Chondrocyte (in vitro differentiated cells): ENCODE data around the gene HSD3B1. TPM values are rescaled to one million over a fixed set of nuclear protein-coding genes. Genes with fewer than 3 reads are reported as not detected.
A peak's percentile ranks its signal among the peaks of the same experiment; 100 is the strongest.

Experiments
- DNase-seq: peaks from one replicate; pipeline ENCODE4 v3.0.0; 2021; ENCODE audit warnings: mixed read lengths, low spot score
- H3K27ac Mint-ChIP-seq: one replicate; pipeline ENCODE4 v1.8.0; 2021; ENCODE audit warnings: mild to moderate bottlenecking, moderate library complexity, mixed read lengths; ENCODE audit not compliant: unreplicated experiment
- H3K27me3 Mint-ChIP-seq: 2 replicates; pipeline ENCODE4 v1.8.0; 2021; ENCODE audit warnings: low read depth, mixed read lengths
- H3K36me3 Mint-ChIP-seq: 2 replicates; pipeline ENCODE4 v1.8.0; 2021; ENCODE audit warnings: low read depth, mixed read lengths
- H3K4me1 Mint-ChIP-seq: 2 replicates; pipeline ENCODE4 v1.8.0; 2021; ENCODE audit warnings: low read depth, mild to moderate bottlenecking, mixed read lengths
- H3K4me3 Mint-ChIP-seq: one replicate; pipeline ENCODE4 v1.8.0; 2021; ENCODE audit warnings: mild to moderate bottlenecking, moderate library complexity, mixed read lengths; ENCODE audit not compliant: unreplicated experiment
- H3K9me3 Mint-ChIP-seq: 2 replicates; pipeline ENCODE4 v1.8.0; 2021; ENCODE audit warnings: low read depth, mixed read lengths
- total RNA-seq: library from RNA; stranded (reverse); gene quantifications from 3 replicates; pipeline ENCODE4 v1.2.1, GENCODE V29; 2021
- TF ChIP-seq, protein P1 (sequence below): fragments of 200-600 bp; sonication (generic); IDR thresholded peaks from 2 replicates; pipeline ENCODE4 v1.5.0; 2021; ENCODE audit warnings: antibody characterized with exemption, mild to moderate bottlenecking, moderate library complexity

The HSD3B1 gene
- total RNA-seq, 1 donor from 2014 or later: not detected

DNA sequence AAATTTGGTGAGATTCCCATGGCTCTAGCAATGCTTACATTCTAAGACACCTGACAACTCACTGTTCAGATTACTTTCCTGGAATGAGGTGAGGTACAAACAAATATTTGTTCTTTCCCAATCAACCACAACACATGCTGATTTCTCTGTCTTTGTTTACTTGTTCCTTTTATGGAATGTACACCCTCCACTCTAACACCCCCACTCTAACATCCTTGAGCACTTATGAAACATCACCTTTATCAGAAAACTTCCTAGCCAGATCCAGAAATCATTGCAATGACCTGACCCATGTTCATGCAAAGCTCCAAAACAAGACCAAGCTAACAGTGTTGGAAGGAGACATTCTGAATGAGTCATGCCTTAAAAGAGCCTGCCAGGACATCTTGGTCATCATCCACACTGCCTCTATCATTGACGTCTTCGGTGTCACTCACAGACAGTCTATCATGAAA lies 35.5 kb downstream of the HSD3B1 start:
- H3K27ac Mint-ChIP-seq: no peak overlapping the region

DNA sequence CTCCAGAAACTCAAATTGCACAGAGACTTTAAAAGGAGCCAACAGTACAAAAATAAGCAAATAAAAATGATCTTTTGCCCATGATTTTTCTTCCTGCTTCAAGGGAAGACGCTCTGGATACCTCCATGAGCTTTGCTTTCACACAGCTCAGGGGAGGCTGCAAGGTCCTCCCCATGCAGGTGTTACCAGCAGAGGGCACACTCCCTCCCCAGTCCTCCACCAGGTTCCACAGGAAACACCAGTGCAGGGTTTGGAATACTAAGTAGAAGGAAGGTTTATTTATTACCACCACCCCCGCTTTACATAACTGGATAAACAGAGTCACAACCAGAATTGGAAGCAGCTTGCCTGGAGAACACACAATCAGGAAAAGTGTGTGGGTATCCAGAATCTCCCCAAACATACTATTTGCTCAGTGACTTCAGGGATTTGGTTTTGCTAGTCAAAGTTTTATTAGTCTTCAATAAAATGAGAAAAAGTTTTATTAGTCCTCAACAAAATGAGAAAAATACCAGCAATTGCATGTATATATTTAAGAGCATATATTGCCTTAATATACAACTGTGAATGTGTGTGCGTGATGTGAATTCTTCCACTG lies 37.3 kb downstream of the HSD3B1 start:
- Mint-ChIP-seq H3K36me3 (peaks cover 7% of the 10 kb centered on the region), H3K9me3 (no peaks in the 10 kb centered on the region), H3K27ac (no peak overlapping the region), H3K4me1 (peaks cover 14% of the 10 kb centered on the region), H3K4me3 (no peak overlapping the region), H3K27me3 (peaks cover 25% of the 10 kb centered on the region)
- DNase-seq: no peak
- TF ChIP-seq, protein P1, sequence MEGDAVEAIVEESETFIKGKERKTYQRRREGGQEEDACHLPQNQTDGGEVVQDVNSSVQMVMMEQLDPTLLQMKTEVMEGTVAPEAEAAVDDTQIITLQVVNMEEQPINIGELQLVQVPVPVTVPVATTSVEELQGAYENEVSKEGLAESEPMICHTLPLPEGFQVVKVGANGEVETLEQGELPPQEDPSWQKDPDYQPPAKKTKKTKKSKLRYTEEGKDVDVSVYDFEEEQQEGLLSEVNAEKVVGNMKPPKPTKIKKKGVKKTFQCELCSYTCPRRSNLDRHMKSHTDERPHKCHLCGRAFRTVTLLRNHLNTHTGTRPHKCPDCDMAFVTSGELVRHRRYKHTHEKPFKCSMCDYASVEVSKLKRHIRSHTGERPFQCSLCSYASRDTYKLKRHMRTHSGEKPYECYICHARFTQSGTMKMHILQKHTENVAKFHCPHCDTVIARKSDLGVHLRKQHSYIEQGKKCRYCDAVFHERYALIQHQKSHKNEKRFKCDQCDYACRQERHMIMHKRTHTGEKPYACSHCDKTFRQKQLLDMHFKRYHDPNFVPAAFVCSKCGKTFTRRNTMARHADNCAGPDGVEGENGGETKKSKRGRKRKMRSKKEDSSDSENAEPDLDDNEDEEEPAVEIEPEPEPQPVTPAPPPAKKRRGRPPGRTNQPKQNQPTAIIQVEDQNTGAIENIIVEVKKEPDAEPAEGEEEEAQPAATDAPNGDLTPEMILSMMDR: peak; percentile 64

More for the DNA sequence above, 35.5 kb downstream of the HSD3B1 start:
- Mint-ChIP-seq H3K4me1 (peaks cover 14% of the 10 kb centered on the region), H3K27me3 (peaks cover 32% of the 10 kb centered on the region), H3K4me3 (no peak overlapping the region), H3K9me3 (no peaks in the 10 kb centered on the region), H3K36me3 (peaks cover 7% of the 10 kb centered on the region)
- DNase-seq: no peak
- TF ChIP-seq, protein P1: no peak

- Mint-ChIP-seq H3K27me3 (peaks cover 22% of the 10 kb centered on the region), H3K36me3 (peaks cover 8% of the 10 kb centered on the region), H3K4me3 (no peak overlapping the region), H3K9me3 (no peaks in the 10 kb centered on the region), H3K4me1 (peaks cover 13% of the 10 kb centered on the region), H3K27ac (no peak overlapping the region)
- DNase-seq: no peak
- TF ChIP-seq, protein P1: no peak
Measured at GRCh38 chr1:119546641-119547040, 39.6 kb downstream of the HSD3B1 start.

GRCh38 chr1:119547306-119547705 lies 40.3 kb downstream of the HSD3B1 start:
- DNase-seq: no peak
- TF ChIP-seq, protein P1: no peak
- Mint-ChIP-seq H3K4me3 (no peak overlapping the region), H3K27ac (no peak overlapping the region), H3K9me3 (no peaks in the 10 kb centered on the region), H3K27me3 (peaks cover 22% of the 10 kb centered on the region), H3K4me1 (peaks cover 16% of the 10 kb centered on the region), H3K36me3 (peaks cover 8% of the 10 kb centered on the region)

- Mint-ChIP-seq H3K4me1 (peaks cover 13% of the 10 kb centered on the region), H3K36me3 (peaks cover 5% of the 10 kb centered on the region), H3K27ac (no peak overlapping the region), H3K4me3 (no peak overlapping the region), H3K9me3 (no peaks in the 10 kb centered on the region), H3K27me3 (peaks cover 18% of the 10 kb centered on the region)
- TF ChIP-seq, protein P1: no peak
- DNase-seq: no peak
Measured at GRCh38 chr1:119547805-119548204, 40.8 kb downstream of the HSD3B1 start.
